Measurements from ENCODE around the gene CPLANE1. TPM values are rescaled to one million over a fixed set of nuclear protein-coding genes. Genes with fewer than 3 reads are reported as not detected.

The CPLANE1 gene
- total RNA-seq, 1 experiment from 2014 or later: 3.5 TPM

- Histone ChIP-seq H4K20me1 (ENCODE audit: insufficient read depth) (no peaks in the 10 kb centered on the region), H3K9me3 (ENCODE audit: control insufficient read depth in 1 of 2, insufficient read depth in 1 of 2, low read depth in 1 of 2, low read length in 2 of 2) (no peaks in the 10 kb centered on the region), H3K36me3 (ENCODE audit: control insufficient read depth in 1 of 2, insufficient read depth in 2 of 2, low read length in 2 of 2) (no peaks in the 10 kb centered on the region), H3K4me2 (ENCODE audit: low read length) (no peak overlapping the region), H3K4me3 (replicated peaks in 1 of 2; ENCODE audit: low read depth in 1 of 2, low read length in 2 of 2) (no peak overlapping the region), H3K79me2 (ENCODE audit: insufficient read depth, low read length) (no peaks in the 10 kb centered on the region), H3K4me1 (ENCODE audit: control insufficient read depth in 1 of 2, insufficient read depth in 2 of 2, low read length in 2 of 2) (no peaks in the 10 kb centered on the region), H3K27me3 (ENCODE audit: insufficient read depth, low read length) (no peaks in the 10 kb centered on the region), H3K9ac (ENCODE audit: low read length) (no peak overlapping the region), H2AFZ (ENCODE audit: low read depth, low read length, poor library complexity, severe bottlenecking) (no peak overlapping the region), H3K9me2 (ENCODE audit: insufficient read depth) (no peaks in the 10 kb centered on the region), H3K27ac (ENCODE audit: low read depth, low read length) (no peak overlapping the region)
- POLR2A ChIA-PET: no interaction called here
- RAD21 ChIA-PET (ENCODE audit: low non-redundant PET in 1 of 2, low total read pairs in 2 of 2, uncharacterized antibody in 2 of 2, unreplicated experiment in 2 of 2): no interaction called here
- DNase-seq (ENCODE audit: low read depth, low spot score) (no peak), ATAC-seq (no peak)
- CTCF ChIA-PET: no interaction called here
- intact Hi-C loops (cut with micrococcal nuclease): no loop called here
- BruUV-seq (replicated peaks): no TSS peak
- TF ChIP-seq MAX (IDR thresholded peaks at IDR 0.05): no peak
- no peak for TF ChIP-seq SRF (IDR thresholded peaks at IDR 0.05; ENCODE audit: low read depth)
- no peak for TF ChIP-seq EZH2phosphoT487 (IDR thresholded peaks at IDR 0.05; ENCODE audit: borderline replicate concordance)
- no peak for TF ChIP-seq SP1 (IDR thresholded peaks at IDR 0.05; ENCODE audit: low read depth)
- TF ChIP-seq CEBPB (IDR thresholded peaks at IDR 0.05; ENCODE audit: low read depth): no peak
- no peak for TF ChIP-seq JUND (IDR thresholded peaks at IDR 0.05)
- TF ChIP-seq SIN3A (IDR thresholded peaks at IDR 0.05; ENCODE audit: low read depth): no peak
- TF ChIP-seq POLR2AphosphoS5 (IDR thresholded peaks at IDR 0.05; ENCODE audit: low read depth, low read length): no peak
- no peak for TF ChIP-seq CTCF (IDR thresholded peaks at IDR 0.05 in 2 of 3, conservative IDR thresholded peaks at IDR 0.05 in 1 of 3; ENCODE audit: borderline replicate concordance in 1 of 3, insufficient read depth in 1 of 3, low read depth in 2 of 3, low read length in 2 of 3)
- TF ChIP-seq EGR1 (IDR thresholded peaks at IDR 0.05; ENCODE audit: low read depth): no peak
- TF ChIP-seq FOSL1 (IDR thresholded peaks at IDR 0.05; ENCODE audit: low read depth): no peak
- no peak for TF ChIP-seq RAD21 (IDR thresholded peaks at IDR 0.05; ENCODE audit: low read depth)
- TF ChIP-seq ZNF274 (IDR thresholded peaks at IDR 0.05; ENCODE audit: low read depth, low read length): no peak
- no peak for TF ChIP-seq REST (IDR thresholded peaks at IDR 0.05; ENCODE audit: low read depth)
- TF ChIP-seq EZH2 (IDR thresholded peaks at IDR 0.05): no peak
- no peak for TF ChIP-seq ZFX (IDR thresholded peaks at IDR 0.05)
- TF ChIP-seq CBX3 (IDR thresholded peaks at IDR 0.05; ENCODE audit: low read depth): no peak
- no peak for TF ChIP-seq ATF3 (IDR thresholded peaks at IDR 0.05)
- TF ChIP-seq ZBTB33 (IDR thresholded peaks at IDR 0.05; ENCODE audit: extremely low read depth, insufficient replicate concordance, low read length): no peak
Measured at GRCh38 chr5:37187465-37187977, 61.7 kb downstream of the CPLANE1 start.

Data from HCT116 (cell line).